HPDE6-E6E7 (cell line): ENCODE measurements around the gene AOPEP.
A peak's percentile ranks its signal among the peaks of the same experiment; 100 is the strongest.

ENCODE experiments used
- DNase-seq: peaks from one replicate; pipeline ENCODE4 v3.0.0; 2011; ENCODE audit warnings: missing footprints; ENCODE audit errors: extremely low spot score

AOPEP gene

DNA sequence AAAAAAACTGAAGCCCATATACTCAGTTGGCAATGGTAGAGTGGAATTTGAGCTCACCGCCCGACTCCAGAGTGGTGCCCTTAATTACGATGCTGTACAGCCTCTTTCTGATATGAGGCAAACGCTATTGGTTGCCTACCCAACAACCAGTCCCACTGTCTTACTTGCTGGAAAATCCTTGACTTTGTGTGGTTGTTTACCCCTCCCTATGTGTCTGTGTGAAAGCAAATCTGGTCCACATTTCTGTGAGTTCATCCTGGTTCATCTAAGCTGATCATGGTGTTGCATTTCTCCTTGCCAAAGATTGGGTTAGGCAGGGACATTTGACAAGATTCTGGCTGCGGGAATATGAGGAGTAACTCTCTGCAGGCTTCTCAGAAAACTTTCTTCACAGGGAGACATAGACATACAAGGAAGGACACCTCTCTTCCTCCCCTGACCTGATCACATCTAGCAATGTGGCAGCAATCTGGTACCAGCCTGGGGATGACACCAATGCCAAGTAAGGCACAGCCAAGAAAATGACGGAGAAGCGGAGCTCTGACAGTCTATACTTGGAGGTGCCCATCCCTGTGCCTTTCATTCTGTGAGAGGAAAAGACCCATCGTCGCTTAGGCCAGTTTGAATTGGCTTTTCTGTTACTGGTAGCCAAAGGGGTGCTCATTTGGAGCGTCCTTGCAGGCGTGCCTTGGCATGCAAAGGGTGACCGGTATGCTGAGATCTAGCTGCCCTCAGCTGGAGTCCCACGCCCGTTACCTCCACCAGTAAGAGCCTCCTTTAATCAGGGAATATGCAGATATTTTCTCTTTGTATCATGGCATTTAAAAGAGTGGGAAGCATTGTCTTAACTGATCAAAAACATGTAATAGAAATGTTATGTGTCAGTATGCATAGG is 124.3 kb downstream of the AOPEP start:
- DNase-seq = no peak

DNA sequence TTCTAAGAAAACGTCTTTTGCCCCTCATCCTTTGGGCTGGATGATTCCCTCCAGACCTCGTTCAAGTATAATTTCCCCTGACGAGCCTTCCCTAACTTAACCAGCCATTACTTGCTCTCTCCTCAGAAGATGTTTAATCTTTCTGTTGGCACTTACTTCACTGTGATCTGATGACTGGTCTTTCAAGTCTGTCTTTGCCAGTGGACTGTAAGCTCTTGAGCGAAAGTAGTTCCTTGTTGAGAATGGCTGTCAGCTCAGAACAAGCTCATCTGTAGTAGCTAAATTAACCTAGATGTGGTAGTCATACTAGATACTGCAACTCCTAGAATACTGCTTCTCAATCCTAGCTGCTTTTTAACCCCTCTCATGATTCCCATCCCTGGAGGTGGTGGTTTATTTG is 125.0 kb downstream of the AOPEP start:
- DNase-seq = no peak

DNA sequence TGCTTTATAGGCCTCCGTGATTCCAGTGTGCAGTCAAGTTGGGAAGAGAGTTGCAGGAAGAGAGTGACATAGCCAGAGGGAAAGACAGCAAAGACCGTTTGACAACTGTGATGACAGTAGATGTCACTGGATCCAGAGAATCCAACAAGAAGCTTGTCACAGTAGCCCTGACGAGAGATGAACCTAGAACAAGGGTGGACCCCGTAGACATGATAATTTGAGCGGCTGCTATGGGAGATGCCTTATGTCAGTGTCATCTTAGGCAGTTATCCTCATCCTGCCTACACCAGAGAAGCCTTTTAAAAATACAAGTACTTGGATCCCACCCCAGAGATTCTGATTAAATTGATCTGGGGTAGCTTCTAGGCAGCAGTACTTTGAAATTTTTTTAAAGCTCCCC is 125.4 kb downstream of the AOPEP start:
- no peak for DNase-seq

DNA sequence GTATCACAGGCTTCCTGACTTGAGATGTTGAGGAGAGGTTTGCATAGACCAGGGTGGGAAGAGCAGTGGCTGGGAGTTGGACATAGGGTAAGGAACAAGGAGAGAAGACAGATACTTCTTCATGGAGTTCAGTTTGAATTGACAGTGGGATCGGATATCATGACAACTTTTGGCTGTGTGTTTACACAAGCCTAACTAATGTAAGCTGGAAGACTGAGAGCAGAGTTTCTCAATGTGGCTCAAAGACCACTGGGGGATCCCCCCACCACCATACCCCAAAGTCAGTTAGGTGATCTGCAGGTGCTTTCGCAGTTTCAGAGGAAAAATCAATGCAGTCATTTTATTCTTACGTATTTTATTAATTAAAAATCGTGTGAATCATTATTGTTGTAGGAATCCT is 125.9 kb downstream of the AOPEP start:
- no peak for DNase-seq

DNA sequence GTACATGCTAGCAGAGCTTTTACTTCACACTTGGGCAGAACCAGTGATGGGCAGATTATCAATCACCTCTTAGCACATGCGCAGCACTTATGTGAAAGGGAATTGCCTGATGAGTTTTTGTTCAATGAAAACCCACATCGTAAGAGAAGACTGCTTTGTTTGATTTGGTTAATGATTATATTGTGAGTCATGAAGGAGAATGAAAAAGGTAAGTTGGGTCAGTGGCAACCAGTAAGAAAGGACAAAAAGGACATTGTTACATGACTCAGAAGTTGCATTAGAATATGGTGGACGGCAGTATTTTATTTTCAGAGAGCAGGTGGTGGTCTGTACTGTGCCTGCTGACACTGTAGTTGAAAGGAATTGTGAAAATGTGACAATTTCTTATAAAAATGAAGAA is 127.4 kb downstream of the AOPEP start:
- peak; percentile 25 for DNase-seq

DNA sequence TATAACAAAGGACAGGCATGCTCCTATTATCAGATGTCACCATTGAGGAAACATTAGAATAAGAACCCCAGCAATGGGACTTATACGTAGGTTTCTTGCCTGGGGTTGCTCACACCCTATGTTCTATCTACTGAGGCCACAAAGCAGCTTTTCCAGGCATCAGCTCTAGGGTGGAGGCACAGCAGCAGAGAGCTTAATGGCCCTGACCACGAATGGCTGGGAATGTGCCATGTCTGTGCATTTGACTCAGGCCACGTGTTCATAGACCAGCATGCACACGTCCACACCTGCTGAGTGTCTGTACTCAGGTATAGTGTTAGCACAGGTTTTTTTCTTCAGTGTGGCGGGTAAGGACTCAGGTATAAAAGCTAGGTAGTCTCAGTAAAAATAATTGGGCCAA is 129.4 kb downstream of the AOPEP start:
- DNase-seq = no peak

DNA sequence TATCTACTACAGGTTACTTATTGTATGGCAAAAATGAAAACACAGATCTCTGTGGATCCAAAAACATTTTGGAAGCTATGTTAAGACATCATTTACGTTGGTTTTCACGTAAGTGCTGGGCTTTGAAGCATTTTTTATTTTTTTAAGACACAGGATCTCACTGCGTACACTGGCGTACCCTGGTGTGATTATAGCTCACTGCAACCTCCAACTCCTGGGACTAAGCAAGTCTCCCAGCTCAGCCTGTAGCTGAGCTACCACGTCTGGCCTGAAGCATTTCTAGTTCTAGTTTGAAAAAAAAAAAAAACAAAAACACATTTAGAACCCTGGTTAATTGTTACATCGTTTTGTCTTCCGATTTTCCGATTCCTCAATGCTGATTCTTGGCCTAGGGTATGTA is 131.3 kb downstream of the AOPEP start:
- DNase-seq = no peak

DNA sequence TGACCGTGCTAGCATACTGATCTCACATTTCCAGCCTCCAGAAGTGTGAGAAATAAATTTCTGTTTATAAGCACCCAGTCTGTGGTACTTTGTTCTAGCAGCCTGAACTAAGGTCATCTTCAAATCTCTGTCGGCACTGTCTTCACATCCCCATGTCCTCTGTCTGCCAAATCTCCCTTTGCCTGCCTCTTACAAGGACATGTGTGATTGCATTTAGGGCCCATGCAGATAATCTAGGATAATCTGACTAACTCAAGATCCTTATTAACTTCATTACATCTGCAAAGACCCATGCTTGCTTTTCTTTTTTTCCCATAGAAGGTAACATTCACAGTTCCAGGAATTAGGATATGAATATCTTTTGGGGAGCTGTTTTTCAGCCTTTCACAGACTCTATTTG is 132.7 kb downstream of the AOPEP start:
- DNase-seq = no peak

DNA sequence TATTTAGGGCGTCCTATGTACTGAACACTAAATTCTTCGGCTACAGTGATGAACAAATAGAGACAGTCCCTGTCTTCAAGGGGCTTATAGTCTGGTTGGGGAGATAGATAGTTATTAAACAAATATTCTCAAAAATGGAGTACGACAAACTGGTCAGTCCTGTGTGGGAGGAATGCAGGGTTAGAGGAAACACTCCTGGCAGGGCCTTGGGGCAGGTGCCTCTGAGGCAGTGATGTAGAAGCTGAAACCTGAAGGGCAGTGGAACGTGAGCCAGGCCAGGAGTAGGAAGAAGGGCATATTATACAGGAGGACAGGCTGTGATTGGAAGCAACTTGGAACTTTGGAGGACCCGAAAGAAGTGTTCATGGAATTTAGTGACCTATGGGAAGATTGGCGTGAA is 133.4 kb downstream of the AOPEP start:
- no peak for DNase-seq

DNA sequence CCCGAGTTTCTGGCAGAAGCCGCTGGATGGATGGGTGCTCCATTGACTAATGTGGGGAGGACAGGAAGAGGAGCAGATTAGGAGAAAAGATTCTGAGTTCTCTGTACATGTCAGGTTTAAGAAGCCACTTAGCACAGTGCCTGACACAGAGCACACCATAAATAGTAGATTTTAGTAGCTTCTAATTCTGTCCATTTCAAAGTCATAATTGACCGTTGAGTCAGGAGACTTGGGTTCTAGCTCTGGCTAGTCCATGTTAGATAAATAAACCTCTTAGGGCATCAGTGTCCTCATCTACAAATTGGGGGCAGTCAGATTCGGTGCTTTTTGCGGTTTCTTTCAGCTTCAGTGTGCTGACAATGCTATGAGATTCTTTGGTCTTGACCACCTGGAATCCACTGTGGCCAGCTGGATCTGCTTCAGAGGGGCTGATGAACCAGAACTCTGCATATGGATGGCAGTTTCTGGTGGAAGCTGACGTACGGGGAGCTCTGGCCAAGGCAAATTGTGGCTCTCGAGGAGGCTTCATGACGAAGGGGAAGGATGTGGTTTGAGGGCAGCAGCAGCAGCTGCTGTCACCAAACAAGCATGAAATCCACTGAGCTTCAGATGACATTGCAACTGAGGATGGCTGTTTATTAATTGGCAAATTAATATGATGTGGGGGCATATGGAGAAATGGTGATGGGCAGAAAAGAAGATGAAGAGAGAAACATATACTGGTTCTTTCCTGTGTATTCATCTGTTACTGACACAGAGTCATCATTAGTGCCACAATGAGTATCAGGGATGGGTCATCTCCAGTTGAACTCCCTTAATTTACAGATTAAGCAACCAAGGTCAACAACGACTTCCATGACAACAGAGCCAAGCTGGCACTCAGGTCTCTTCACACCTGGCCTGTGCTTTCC is 134.4 kb downstream of the AOPEP start:
- DNase-seq = no peak

DNA sequence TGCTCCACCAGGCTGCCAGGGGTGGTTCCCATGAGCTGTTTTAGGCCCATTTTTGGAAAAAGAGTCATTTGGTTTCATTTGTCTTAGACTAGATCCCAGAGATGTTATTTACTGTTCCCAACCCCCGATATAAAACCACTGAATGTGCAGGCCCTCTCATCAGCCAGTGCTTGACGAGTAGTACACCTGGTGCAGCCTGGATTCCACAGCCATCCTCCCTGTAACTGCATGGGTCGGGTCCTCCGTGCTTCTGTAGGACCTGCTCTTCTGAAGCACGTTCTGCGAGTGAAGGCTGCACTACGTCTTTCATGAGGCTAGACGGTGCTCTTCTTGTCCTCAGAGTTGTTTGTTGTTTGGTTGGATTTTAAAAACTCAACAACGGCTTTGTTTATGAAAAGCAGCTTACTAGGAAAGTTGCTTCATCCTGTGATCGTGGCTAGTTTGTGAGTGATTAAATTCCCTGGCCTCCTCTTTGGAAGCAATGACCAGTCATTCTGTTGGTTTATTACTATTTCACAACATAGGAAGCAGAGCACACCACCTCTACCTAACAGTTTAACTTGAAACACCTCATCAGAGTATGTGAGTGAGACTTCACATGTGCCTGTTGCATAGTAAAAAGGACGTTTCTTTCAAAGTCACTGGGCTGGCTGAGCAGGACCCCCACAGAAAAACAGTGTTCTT is 135.2 kb downstream of the AOPEP start:
- DNase-seq = no peak

DNA sequence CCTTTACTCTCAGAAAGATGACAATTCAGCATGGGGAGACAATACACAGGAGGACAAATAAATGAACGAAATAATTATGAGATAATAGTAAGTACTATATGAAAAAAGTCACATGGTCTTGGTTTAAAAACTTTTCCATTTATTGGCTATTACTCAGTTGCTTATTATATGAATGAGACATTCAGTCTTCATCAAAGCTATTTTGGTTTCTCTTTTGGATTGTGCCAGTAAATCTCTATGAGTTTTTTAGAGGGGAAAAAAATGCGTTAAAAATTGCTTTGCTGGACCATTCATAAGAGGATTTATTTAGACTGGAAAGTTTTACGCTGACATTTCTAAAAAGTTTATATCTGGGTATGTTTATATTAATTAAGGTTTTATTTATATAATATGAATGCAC is 137.7 kb downstream of the AOPEP start:
- no peak for DNase-seq

DNA sequence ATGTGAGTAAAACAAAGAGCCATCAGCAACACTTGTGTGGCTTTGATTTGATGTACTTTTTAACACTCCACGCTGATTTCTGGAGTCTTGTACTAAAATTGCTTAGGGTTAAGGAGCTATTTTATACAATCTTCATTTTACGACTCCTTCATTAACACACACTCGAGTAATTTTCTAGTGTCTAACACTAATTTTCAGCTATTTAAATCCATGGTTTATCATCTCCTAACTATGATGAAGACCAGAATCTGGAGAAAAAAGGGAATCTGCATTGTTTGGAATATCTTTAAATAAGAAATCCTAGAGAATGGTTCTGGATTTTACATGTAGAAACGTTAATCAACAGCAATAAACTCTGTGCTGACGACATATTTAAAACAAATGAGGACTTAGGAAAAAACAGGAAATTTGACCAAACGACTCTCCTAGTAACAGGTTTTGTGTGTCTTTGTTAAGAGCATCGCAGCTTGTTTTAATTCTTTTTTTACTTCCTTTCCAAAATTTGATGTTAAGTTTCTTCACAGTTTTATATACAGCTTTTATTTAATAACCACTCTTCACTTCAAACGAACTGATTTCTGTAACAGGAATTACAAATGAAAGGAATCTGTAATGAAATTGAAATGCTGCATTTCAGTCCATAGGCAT is 138.5 kb downstream of the AOPEP start:
- DNase-seq = no peak

DNA sequence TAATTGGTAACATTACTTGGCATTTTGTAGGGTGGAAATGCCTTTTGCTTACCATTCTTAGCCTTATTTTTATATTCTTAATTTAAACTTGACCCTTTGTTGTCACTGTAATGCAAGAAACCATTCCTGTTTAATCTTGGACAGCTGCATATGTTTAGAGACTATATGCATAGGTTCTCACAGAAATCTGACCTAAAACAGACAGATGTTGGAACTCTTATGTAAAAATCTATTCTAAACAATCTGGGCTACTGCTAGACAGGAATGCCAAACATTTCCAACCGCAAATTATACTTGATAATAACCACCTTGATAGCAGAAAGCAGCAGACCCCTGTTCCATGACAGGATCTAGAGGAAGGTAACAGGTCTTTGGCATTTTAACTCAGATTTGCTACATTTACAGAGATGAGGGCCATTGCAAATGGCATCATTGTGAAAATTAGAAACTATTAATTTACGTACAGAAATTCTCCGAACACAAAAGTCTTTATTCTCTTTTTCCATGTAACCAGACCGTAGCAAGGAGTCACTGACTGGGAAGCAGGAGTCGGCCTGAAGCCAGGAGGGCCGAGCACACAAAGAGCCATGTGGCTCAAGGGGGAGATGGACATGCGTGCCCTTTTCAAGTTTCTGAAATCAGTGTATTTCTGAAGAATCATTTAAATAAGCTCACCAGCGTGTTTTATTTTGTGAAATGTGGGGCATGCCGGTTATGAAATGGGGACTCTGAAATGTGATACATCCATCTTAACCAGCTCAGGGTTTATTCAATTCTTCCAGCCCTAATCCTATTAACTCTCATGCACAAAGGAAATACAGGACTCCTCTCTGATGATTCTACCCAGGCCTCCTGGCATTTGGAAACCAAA is 139.3 kb downstream of the AOPEP start:
- DNase-seq = no peak

DNA sequence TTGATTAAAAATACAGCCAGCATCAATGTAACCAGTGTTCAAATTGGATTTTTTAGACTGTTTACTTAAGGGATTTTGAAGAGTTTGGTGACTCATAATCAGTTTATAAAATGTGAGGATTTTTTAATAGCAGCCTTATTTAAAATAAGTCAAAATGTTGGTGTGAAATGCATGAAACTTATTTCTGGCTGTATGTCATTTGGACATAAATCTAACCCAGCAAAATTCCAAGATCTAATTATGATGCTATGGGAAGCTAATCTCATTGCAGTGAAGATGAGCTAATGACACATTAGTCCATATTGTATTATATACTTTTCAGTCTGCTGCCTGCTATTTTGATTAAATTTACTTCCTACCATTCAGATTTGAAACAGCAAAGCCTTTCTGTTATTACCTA is 140.3 kb downstream of the AOPEP start:
- DNase-seq = no peak

DNA sequence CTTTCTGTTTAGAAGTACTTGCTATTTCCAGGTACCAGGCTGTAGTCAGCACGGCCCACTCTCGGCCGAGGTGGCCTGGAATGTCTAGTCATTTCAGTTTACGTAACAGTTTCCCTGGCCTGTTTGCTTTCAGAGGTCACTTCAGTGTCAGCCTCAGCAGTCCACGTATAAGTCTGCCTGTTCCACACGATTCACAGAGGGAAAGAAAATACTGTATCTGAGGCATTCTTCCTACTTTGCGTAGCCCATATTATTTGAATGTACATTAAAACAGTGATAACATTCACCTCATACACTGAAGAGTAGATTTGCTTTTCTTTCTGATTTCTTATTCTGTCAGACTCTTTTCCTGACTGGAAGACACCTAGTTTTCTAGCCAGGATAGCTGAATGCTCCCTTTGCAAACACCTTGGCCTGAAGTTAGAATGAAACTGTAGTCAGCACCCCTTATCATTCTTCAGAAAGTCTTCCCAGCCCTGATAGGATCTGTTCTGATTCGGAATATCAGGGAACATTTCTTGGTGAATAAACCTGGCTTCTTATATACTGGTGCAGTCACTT is 140.9 kb downstream of the AOPEP start:
- DNase-seq = peak; percentile 53

DNA sequence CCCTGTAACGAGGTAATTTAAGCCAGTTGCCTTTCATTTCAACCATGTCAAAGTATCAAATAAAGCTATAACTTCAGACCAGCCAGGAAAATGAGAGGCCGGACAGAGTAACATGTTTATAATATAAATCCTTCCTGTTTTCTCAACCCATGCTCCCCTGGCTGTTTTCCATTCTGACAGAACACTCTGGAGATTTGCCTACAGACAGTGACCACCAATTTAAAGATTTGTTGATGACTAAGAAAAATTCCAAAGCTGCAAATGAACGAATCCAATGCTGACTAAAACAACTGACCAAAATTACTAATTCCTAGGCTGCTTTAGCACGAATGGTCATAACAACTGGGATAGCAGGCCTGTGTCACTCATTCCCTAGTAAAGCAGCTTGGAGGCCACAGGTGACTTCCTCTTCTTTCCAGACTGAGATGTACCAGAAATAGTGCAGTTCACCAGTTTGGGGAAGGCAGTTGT is 141.4 kb downstream of the AOPEP start:
- DNase-seq = no peak

DNA sequence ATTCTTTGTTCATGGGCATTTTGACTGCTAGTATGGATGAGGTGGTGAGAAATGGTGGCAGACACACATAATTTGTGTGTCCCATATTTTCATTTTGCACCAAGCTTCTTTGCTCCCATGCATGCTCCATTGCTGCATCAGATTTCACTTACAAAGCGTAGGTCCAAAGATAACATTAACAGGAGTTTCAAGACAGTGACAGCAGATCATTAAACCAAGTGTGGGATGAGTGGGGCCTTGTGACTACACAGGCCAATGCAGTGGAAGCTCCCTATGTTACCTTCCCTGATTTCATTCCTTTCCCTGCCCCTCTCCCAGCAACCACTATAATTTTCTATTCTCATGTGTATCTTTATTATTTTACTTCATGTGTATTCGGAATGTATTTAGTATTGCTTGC is 142.0 kb downstream of the AOPEP start:
- no peak for DNase-seq

DNA sequence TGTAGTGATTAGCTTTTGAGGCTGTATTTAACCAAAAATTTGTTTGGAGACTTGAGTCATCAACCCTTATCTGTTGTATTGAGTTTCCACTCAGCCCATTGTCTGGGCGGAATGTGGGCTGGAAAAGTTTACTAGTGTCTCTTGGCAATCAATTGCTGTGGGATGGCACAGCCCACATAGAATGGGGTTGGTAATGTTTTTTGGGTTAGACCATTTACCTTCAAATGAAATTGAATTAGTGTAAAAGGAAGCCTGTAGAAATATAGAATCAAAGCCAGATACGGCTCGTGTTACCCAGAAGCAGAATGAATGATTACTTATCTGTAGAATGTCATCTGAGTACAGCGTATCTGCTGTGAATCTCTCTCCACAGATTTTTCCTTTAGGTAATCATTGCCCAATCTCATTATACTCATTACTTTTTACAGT is 142.9 kb downstream of the AOPEP start:
- DNase-seq = no peak

DNA sequence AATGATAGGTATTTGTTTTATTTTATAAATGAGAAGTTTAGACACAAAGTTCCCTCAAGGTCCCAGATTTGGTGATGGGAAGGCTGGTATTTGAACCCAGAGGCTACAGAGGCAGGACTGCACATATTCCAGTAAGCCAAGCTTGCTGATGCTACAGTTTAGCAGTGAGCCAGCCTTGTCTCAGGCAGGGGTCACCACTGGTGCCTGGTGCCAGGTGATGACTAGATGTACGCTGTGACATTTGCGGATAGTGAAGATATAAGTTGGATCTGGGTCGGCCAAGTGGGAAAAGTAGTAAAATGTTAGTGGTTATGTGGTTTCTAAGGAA is 143.9 kb downstream of the AOPEP start:
- no peak for DNase-seq
